Endodermal cell (in vitro differentiated cells): Measurements from ENCODE around the gene PHRF1. TPM values are rescaled to one million over a fixed set of nuclear protein-coding genes. Genes with fewer than 3 reads are reported as not detected.

ENCODE experiments used
- DNase-seq: peaks from one replicate; pipeline ENCODE4 v3.0.0-alpha.2; 2017
- H3K27ac ChIP-seq: 2 replicates; pipeline ENCODE4 v1.5.1; 2013; ENCODE audit warnings: mild to moderate bottlenecking, low read depth, low read length, moderate library complexity
- H3K27me3 ChIP-seq: 2 replicates; pipeline ENCODE4 v1.6.1; 2013; ENCODE audit warnings: mild to moderate bottlenecking, low read length, moderate library complexity; ENCODE audit not compliant: insufficient read depth, control insufficient read depth, poor library complexity, severe bottlenecking
- H3K36me3 ChIP-seq: 2 replicates; pipeline ENCODE4 v1.7.0; 2013; ENCODE audit warnings: mild to moderate bottlenecking, low read length, moderate library complexity; ENCODE audit not compliant: control insufficient read depth, insufficient read depth
- H3K4me1 ChIP-seq: one replicate; pipeline ENCODE4 v1.7.0; 2013; ENCODE audit warnings: low read length; ENCODE audit not compliant: control insufficient read depth, insufficient read depth
- H3K4me3 ChIP-seq: 2 replicates; pipeline ENCODE4 v1.5.1; 2013; ENCODE audit warnings: mild to moderate bottlenecking, low read length, moderate library complexity
- H3K9ac ChIP-seq: 2 replicates; pipeline ENCODE4 v1.6.1; 2013; ENCODE audit warnings: mild to moderate bottlenecking, low read length, moderate library complexity; ENCODE audit not compliant: poor library complexity, severe bottlenecking; ENCODE audit errors: extremely low read depth
- H3K9me3 ChIP-seq: 2 replicates; pipeline ENCODE4 v1.6.1; 2013; ENCODE audit warnings: mild to moderate bottlenecking, low read length, moderate library complexity; ENCODE audit not compliant: control insufficient read depth
- H3K27ac Mint-ChIP-seq: 2 replicates; pipeline ENCODE4 v1.8.0; 2020; ENCODE audit warnings: mixed read lengths
- H3K27me3 Mint-ChIP-seq: 2 replicates; pipeline ENCODE4 v1.8.0; 2021; ENCODE audit warnings: mild to moderate bottlenecking, mixed read lengths; ENCODE audit not compliant: insufficient read depth
- H3K36me3 Mint-ChIP-seq: 2 replicates; pipeline ENCODE4 v1.8.0; 2020; ENCODE audit warnings: low read depth, mixed read lengths
- H3K4me1 Mint-ChIP-seq: 2 replicates; pipeline ENCODE4 v1.8.0; 2020; ENCODE audit warnings: mixed read lengths
- H3K4me3 Mint-ChIP-seq: 2 replicates; pipeline ENCODE4 v1.8.0; 2020; ENCODE audit warnings: mild to moderate bottlenecking, moderate library complexity, mixed read lengths
- H3K9me3 Mint-ChIP-seq: 2 replicates; pipeline ENCODE4 v1.8.0; 2020; ENCODE audit warnings: mild to moderate bottlenecking, mixed read lengths
- WGBS, 2 experiments: methylation state at CpG; one replicate each; pipeline versions ENCODE4 v1.1.5 to v1.1.7; 2013; ENCODE audit warnings: missing lambda C conversion rate in 2 of 2, mixed read lengths in 1 of 2; ENCODE audit not compliant: insufficient coverage in 1 of 2, insufficient read length in 1 of 2; 5-methylcytosine and 5-hydroxymethylcytosine counted together
- microRNA-seq: library from miRNA; unstranded; fragments of <30 nt; microRNA quantifications from one replicate; pipeline ENCODE4 v1.2.0, GENCODE V29; 2020; ENCODE audit warnings: borderline microRNAs expressed
- total RNA-seq, 2 donors: library from RNA; stranded (reverse); fragmentation: NEBNext Ultra II Directional in 1 of 2; extraction: Animal tissue kit (Norgen Biotek cat#: 25700) in 1 of 2; gene quantifications; 2 replicates in 1 of 2; 3 replicates in 1 of 2; pipeline ENCODE4 v1.2.1, GENCODE V29; 2021
- TF ChIP-seq, protein P1 (sequence below): fragments of 200-600 bp; sonication (generic); conservative IDR thresholded peaks from 2 replicates; pipeline ENCODE4 v1.5.0; 2021; ENCODE audit warnings: antibody characterized with exemption, mild to moderate bottlenecking

The PHRF1 gene
- total RNA-seq, 2 donors from 2014 or later = 43.4 to 48.0 TPM

DNA sequence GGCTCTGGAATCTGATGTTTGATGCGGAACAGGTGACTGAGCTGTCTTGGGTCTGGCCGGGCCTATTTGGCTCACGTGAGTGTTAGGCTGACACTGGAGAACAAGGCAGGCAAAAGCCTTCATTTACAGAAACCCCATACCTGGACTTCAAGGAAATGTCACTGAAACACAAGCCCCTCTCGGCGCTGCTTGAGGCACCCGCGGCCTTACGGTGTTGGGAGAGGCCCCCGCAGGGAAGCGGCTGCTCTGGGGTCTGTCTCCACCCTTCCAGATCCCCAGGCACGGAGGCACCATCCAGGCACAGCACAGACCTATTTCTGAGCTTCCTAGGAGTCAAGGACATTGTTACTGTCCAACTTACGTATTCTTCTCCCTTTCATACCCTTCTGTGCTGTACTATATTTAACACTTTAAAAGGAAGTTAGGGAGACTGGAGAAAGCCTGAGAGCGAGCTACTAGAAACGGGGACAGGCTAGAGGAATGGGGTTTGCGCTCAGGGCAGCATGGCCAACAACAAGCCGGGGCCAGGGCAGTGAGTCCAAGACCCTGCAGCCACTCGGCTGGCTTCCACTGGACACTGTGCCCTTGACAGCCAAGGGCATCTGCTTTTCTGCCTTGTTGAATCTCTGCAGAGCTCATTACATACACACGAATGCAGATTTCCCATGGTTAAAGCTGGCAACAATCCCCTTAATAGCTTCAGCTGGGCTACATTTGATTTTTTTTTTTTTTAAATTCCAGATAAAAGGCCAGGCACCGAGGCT, 84.6 kb downstream of the PHRF1 start:
- H3K9ac ChIP-seq = no peak overlapping the region
- no peaks in the 10 kb centered on the region for H3K27me3 ChIP-seq
- H3K4me1 ChIP-seq = no peaks in the 10 kb centered on the region
- peaks cover 39% of the 10 kb centered on the region for H3K36me3 ChIP-seq
- H3K27ac ChIP-seq = no peak overlapping the region
- no peaks in the 10 kb centered on the region for H3K9me3 ChIP-seq
- no peak for DNase-seq
- Mint-ChIP-seq H3K27me3 (no peaks in the 10 kb centered on the region), H3K4me1 (no peaks in the 10 kb centered on the region), H3K9me3 (no peaks in the 10 kb centered on the region), H3K4me3 (no peak overlapping the region), H3K27ac (no peak overlapping the region), H3K36me3 (peaks cover 29% of the 10 kb centered on the region)
- 92 to 95% methylated on average over 17 to 19 of the region's 19 CpGs for WGBS, 2 experiments
- H3K4me3 ChIP-seq = no peak overlapping the region
- TF ChIP-seq, protein P1, sequence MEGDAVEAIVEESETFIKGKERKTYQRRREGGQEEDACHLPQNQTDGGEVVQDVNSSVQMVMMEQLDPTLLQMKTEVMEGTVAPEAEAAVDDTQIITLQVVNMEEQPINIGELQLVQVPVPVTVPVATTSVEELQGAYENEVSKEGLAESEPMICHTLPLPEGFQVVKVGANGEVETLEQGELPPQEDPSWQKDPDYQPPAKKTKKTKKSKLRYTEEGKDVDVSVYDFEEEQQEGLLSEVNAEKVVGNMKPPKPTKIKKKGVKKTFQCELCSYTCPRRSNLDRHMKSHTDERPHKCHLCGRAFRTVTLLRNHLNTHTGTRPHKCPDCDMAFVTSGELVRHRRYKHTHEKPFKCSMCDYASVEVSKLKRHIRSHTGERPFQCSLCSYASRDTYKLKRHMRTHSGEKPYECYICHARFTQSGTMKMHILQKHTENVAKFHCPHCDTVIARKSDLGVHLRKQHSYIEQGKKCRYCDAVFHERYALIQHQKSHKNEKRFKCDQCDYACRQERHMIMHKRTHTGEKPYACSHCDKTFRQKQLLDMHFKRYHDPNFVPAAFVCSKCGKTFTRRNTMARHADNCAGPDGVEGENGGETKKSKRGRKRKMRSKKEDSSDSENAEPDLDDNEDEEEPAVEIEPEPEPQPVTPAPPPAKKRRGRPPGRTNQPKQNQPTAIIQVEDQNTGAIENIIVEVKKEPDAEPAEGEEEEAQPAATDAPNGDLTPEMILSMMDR = no peak

Small RNAs within 50 kb of the gene (microRNA-seq; reads per million reads assigned to microRNA genes)
- 161 reads per million, percentile 80 among the genes with 10 or more reads in this experiment for gene MIR210

Other genes with a start within 250 kb of the PHRF1 start
- gene B4GALNT4, start 207.0 kb upstream of the PHRF1 start, total RNA-seq = 100 to 1,000 TPM; 109 to 118 TPM
- 10 to 100 TPM; 35.4 to 44.8 TPM for gene PKP3, start 182.3 kb upstream of the PHRF1 start, total RNA-seq
- gene SIGIRR, start 161.5 kb upstream of the PHRF1 start, total RNA-seq = 10 to 100 TPM; 63.3 to 67.4 TPM
- 10 to 100 TPM; 16.8 to 17.8 TPM for gene ANO9, start 134.5 kb upstream of the PHRF1 start, total RNA-seq
- gene PTDSS2, start 126.2 kb upstream of the PHRF1 start, total RNA-seq = 10 to 100 TPM; 55.2 to 56.1 TPM
- 10 to 100 TPM; 42.7 to 43.2 TPM for gene RNH1, start 69.2 kb upstream of the PHRF1 start, total RNA-seq
- gene HRAS, start 40.9 kb upstream of the PHRF1 start, total RNA-seq = 10 to 100 TPM; 64.8 to 68.2 TPM
- 1 to 10 TPM; 3.0 to 4.3 TPM for gene LRRC56, start 38.9 kb upstream of the PHRF1 start, total RNA-seq
- gene LMNTD2, start 15.7 kb upstream of the PHRF1 start, total RNA-seq = 10 to 100 TPM in 1 of 2 donors, 1 to 10 TPM in 1; 8.5 to 13.3 TPM
- 10 to 100 TPM; 34.2 to 36.3 TPM for gene RASSF7, start 15.5 kb upstream of the PHRF1 start, total RNA-seq
- gene IRF7, start 39.5 kb downstream of the PHRF1 start, total RNA-seq = 10 to 100 TPM in 1 of 2 donors, 1 to 10 TPM in 1; 9.3 to 16.8 TPM
- under 1 TPM; 0.13 to 0.27 TPM for gene CDHR5, start 48.5 kb downstream of the PHRF1 start, total RNA-seq
- gene SCT, start 50.7 kb downstream of the PHRF1 start, total RNA-seq = 1 to 10 TPM; 3.9 to 6.1 TPM
- gene DRD4, start 60.8 kb downstream of the PHRF1 start, total RNA-seq = 1 to 10 TPM; 1.8 to 2.7 TPM
- gene DEAF1, start 118.8 kb downstream of the PHRF1 start, total RNA-seq = 10 to 100 TPM; 44.1 to 51.9 TPM
- gene TMEM80, start 119.3 kb downstream of the PHRF1 start, total RNA-seq = 10 to 100 TPM; 13.2 to 19.1 TPM
- 10 to 100 TPM; 26.2 to 28.0 TPM for gene EPS8L2, start 129.8 kb downstream of the PHRF1 start, total RNA-seq
- 100 to 1,000 TPM; 177 to 221 TPM for gene TALDO1, start 171.0 kb downstream of the PHRF1 start, total RNA-seq
- gene GATD1, start 201.0 kb downstream of the PHRF1 start, total RNA-seq = 10 to 100 TPM; 57.2 to 63.2 TPM
- not detected for gene CEND1, start 213.6 kb downstream of the PHRF1 start, total RNA-seq
- gene SLC25A22, start 221.8 kb downstream of the PHRF1 start, total RNA-seq = 10 to 100 TPM; 46.5 to 56.2 TPM
- 10 to 100 TPM; 39.9 to 48.8 TPM for gene PIDD1, start 228.8 kb downstream of the PHRF1 start, total RNA-seq
- gene RPLP2, start 233.5 kb downstream of the PHRF1 start, total RNA-seq = 1,000 to 10,000 TPM; 1,966 to 2,020 TPM
- gene PNPLA2, start 242.4 kb downstream of the PHRF1 start, total RNA-seq = 10 to 100 TPM; 77.0 to 77.6 TPM